Natural killer cell treated with Interleukin-12 subunit alpha and Interleukin-12 subunit beta and Interleukin-15 and Interleukin-18, amount 100 ng/mL, for 72 hours (primary cell): ENCODE data around the gene ANK3. TPM values are rescaled to one million over a fixed set of nuclear protein-coding genes. Genes with fewer than 3 reads are reported as not detected.

ENCODE experiments used
- ATAC-seq, 2 donors: fragments of 150-1000 bp; cut with Tn5 transposase in 1 of 2; sonication (Bioruptor Pico), chemical (Tn5 transposase) in 1 of 2; 2 replicates each; pipeline ENCODE4 v1.10.0; 2021
- DNase-seq: peaks from one replicate; pipeline ENCODE4 v3.0.0; 2022; ENCODE audit warnings: low spot score
- H3K27ac Mint-ChIP-seq, 2 donors: 1 replicate in 1 of 2; 2 replicates in 1 of 2; pipeline ENCODE4 v1.8.0; 2022; ENCODE audit warnings: mixed read lengths in 2 of 2, mild to moderate bottlenecking in 1 of 2, moderate library complexity in 1 of 2
- H3K27me3 Mint-ChIP-seq, 2 donors: 1 replicate in 1 of 2; 2 replicates in 1 of 2; pipeline ENCODE4 v1.8.0; 2022; ENCODE audit warnings: mixed read lengths in 2 of 2
- H3K36me3 Mint-ChIP-seq: one replicate; pipeline ENCODE4 v1.8.0; 2022; ENCODE audit warnings: mixed read lengths
- H3K4me1 Mint-ChIP-seq, 2 donors: 1 replicate in 1 of 2; 2 replicates in 1 of 2; pipeline ENCODE4 v1.8.0; 2022; ENCODE audit warnings: low read depth in 2 of 2, mixed read lengths in 2 of 2, mild to moderate bottlenecking in 1 of 2
- H3K4me3 Mint-ChIP-seq: one replicate; pipeline ENCODE4 v1.8.0; 2022; ENCODE audit warnings: mixed read lengths
- H3K9me3 Mint-ChIP-seq: 2 replicates; pipeline ENCODE4 v1.8.0; 2022; ENCODE audit warnings: mixed read lengths
- total RNA-seq, 2 donors: library from RNA; stranded (reverse); gene quantifications; one replicate each; pipeline ENCODE4 v1.2.3, GENCODE V29; 2022

The ANK3 gene
- total RNA-seq, 2 donors from 2014 or later: 22.0 to 92.7 TPM

- no peak for DNase-seq
- Mint-ChIP-seq H3K4me1 (no peaks in the 10 kb centered on the region), H3K27ac (no peak overlapping the region), H3K27me3 (peaks cover 0 to 2% of the 10 kb centered on the region in 2 donors), H3K4me3 (no peak overlapping the region), H3K9me3 (no peaks in the 10 kb centered on the region), H3K36me3 (no peaks in the 10 kb centered on the region)
- no peak for ATAC-seq
Observed at GRCh38 chr10:60422809-60423208, 33.1 kb upstream of the ANK3 start.

DNA sequence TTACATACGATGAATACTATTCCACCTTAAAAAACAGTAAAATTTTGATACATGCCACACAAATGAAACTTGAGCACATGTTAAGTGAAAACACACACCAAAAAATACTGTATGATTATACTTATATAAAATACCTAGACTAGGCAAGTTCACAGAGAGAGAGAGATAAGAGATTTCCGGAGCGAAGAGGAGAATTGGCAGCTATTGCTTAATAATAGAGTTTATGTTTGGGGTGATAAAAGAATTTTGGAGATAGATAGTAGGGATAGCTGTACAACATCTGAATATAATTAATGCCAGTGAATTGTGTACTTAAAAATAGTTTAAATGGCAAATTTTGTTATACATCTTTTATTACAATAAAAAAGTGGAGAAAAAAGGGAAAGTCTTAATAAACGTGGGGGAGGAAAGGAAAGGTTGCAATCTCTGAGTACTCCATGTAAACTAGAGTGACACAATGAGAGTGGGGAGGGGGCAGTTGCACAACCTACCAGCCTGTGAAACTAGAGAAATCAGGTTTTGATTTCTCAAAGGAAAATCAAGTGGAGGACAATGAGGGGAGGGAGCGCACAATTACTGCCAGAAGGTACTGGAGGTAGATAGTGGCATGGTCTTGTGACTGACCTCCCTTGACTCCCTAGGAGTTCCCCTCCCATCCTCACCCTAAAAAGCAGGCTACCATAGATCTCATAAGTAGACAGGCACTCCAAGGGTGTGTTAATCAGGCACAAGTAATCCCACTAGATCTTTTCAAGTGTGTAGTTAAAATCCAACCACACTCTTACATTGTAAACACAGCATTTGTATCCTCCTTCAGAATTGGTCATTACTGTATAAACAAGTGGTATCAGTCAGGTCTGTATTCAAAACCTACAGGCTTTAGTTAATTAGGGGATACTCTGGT, 31.6 kb upstream of the ANK3 start:
- Mint-ChIP-seq H3K27me3 (no peaks in the 10 kb centered on the region), H3K4me1 (no peaks in the 10 kb centered on the region), H3K27ac (no peak overlapping the region), H3K4me3 (no peak overlapping the region), H3K36me3 (no peaks in the 10 kb centered on the region), H3K9me3 (no peaks in the 10 kb centered on the region)
- DNase-seq (no peak), ATAC-seq (no peak)

GRCh38 chr10:60419249-60419648, 29.6 kb upstream of the ANK3 start:
- H3K4me3 Mint-ChIP-seq: no peak overlapping the region
- no peak overlapping the region for H3K27ac Mint-ChIP-seq
- no peaks in the 10 kb centered on the region for H3K9me3 Mint-ChIP-seq
- DNase-seq: no peak
- no peaks in the 10 kb centered on the region for H3K4me1 Mint-ChIP-seq
- no peaks in the 10 kb centered on the region for H3K36me3 Mint-ChIP-seq
- H3K27me3 Mint-ChIP-seq: no peaks in the 10 kb centered on the region
- ATAC-seq: no peak

DNA sequence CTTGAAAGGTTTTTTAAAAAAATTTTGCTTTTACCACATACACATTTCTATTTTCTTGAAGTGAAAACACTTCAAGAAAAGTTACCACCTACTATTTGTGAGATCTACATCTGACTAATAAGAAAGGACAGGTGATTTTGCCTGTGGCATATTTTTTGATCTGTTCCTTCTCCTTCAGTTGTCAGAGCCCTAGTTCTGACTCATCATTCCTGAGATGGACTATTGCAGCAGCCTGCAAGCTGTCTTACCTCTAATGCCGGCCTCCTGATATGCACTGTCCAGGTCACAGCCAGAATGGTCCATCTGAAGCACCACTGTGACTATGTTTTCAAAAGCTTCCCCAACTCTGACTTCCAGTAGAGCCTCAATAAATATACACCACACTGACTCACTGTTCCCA, 28.2 kb upstream of the ANK3 start:
- H3K4me3 Mint-ChIP-seq: no peak overlapping the region
- no peaks in the 10 kb centered on the region for H3K4me1 Mint-ChIP-seq
- ATAC-seq (no peak), DNase-seq (no peak)
- no peaks in the 10 kb centered on the region for H3K27me3 Mint-ChIP-seq
- H3K27ac Mint-ChIP-seq: no peak overlapping the region
- no peaks in the 10 kb centered on the region for H3K36me3 Mint-ChIP-seq
- no peaks in the 10 kb centered on the region for H3K9me3 Mint-ChIP-seq

DNA sequence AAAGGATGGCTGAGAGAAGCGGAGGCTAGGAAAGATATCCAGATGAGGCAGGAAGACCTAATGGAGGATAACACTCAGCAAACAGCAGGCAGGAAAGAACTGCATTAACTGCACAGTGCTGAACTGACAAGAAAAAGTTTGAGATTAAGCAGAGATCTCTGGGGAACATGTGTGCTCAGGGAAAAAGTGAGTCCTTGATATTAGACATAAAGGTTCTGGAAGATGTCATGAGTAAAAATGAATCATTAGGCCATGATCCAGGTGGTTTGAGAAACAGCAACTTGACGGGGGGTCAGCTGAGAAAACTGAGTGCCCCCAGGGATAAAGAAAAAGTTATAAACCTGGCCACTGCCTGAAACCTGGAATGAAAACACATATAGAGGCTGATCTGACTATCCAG, 27.3 kb upstream of the ANK3 start:
- H3K4me3 Mint-ChIP-seq: no peak overlapping the region
- no peaks in the 10 kb centered on the region for H3K9me3 Mint-ChIP-seq
- no peaks in the 10 kb centered on the region for H3K27me3 Mint-ChIP-seq
- H3K27ac Mint-ChIP-seq: no peak overlapping the region
- ATAC-seq: no peak
- H3K4me1 Mint-ChIP-seq: no peaks in the 10 kb centered on the region
- no peaks in the 10 kb centered on the region for H3K36me3 Mint-ChIP-seq
- no peak for DNase-seq

- H3K4me3 Mint-ChIP-seq: no peak overlapping the region
- H3K36me3 Mint-ChIP-seq: no peaks in the 10 kb centered on the region
- ATAC-seq (no peak), DNase-seq (no peak)
- H3K27me3 Mint-ChIP-seq: peaks cover 0 to 3% of the 10 kb centered on the region in 2 donors
- no peaks in the 10 kb centered on the region for H3K4me1 Mint-ChIP-seq
- H3K27ac Mint-ChIP-seq: no peak overlapping the region
- H3K9me3 Mint-ChIP-seq: no peaks in the 10 kb centered on the region
Observed at GRCh38 chr10:60414877-60415585, 25.4 kb upstream of the ANK3 start.

- DNase-seq: no peak
- no peak for ATAC-seq
- H3K9me3 Mint-ChIP-seq: no peaks in the 10 kb centered on the region
- H3K4me3 Mint-ChIP-seq: no peak overlapping the region
- H3K4me1 Mint-ChIP-seq: no peaks in the 10 kb centered on the region
- no peak overlapping the region for H3K27ac Mint-ChIP-seq
- no peaks in the 10 kb centered on the region for H3K36me3 Mint-ChIP-seq
- H3K27me3 Mint-ChIP-seq: peaks cover 0 to 3% of the 10 kb centered on the region in 2 donors
Observed at GRCh38 chr10:60414111-60414510, 24.4 kb upstream of the ANK3 start.

DNA sequence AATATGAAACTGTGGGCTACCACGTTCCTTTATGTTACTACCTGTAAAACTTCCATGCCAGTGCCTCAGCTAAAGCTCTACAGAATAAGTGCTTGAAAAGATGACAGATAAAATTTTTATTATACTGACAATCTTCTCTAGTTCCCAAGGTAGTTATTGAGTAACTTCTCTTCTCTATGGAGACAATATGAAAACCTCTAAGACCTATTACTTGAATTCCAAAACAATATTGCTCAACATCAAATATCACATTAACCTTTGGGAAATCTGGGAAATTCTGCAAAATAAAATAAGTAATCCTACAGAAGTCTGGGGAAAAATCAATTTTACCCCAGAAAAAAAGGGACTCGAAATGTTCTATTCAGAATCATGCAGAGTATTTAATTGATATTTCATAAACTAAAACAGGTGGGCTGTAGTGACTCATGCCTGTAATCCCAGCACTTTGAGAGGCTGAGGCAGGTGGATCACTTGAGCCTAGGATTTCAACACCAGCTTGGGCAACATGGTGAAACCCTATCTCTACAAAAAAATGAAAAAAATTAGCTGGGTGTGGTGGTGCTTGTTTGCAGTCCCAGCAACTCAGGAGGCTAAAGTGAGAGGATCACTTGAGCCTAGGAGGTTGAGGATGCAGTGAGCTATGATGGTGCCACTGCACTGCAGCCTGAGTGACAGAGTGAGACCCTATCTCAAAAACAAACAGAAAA, 23.8 kb upstream of the ANK3 start:
- no peak overlapping the region for H3K4me3 Mint-ChIP-seq
- no peak overlapping the region for H3K27ac Mint-ChIP-seq
- no peaks in the 10 kb centered on the region for H3K36me3 Mint-ChIP-seq
- DNase-seq (no peak), ATAC-seq (no peak)
- H3K4me1 Mint-ChIP-seq: no peaks in the 10 kb centered on the region
- H3K27me3 Mint-ChIP-seq: peaks cover 0 to 3% of the 10 kb centered on the region in 2 donors
- H3K9me3 Mint-ChIP-seq: no peaks in the 10 kb centered on the region

- H3K27ac Mint-ChIP-seq: no peak overlapping the region
- no peak overlapping the region for H3K4me3 Mint-ChIP-seq
Observed at GRCh38 chr10:60410970-60411369, 21.3 kb upstream of the ANK3 start.

DNA sequence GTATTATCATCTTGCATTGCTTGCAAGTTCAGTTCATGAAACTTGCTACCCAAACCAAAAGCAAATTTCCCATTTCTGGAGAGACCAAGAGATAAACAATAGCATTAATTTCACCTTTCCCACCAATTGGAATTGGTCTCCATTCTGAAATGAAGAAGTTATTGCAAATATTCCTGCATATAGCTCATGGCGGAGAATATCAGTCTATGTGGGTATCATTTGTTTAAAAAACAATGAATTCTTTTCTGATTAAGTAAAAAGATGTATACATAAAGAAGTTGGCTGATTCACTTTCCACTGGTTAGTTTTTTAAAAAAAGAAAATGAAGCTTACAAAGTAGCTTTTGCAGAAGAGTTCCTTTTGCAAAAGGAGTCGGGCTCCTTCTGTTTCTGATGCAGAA, 19.5 kb upstream of the ANK3 start:
- Mint-ChIP-seq H3K36me3 (no peaks in the 10 kb centered on the region), H3K4me3 (no peak overlapping the region), H3K27me3 (peaks cover 0 to 3% of the 10 kb centered on the region in 2 donors), H3K9me3 (no peaks in the 10 kb centered on the region), H3K4me1 (no peaks in the 10 kb centered on the region), H3K27ac (no peak overlapping the region)
- ATAC-seq (no peak), DNase-seq (no peak)

More at GRCh38 chr10:60410970-60411369, 21.3 kb upstream of the ANK3 start:
- H3K36me3 Mint-ChIP-seq: no peaks in the 10 kb centered on the region
- DNase-seq (no peak), ATAC-seq (no peak)
- peaks cover 0 to 3% of the 10 kb centered on the region in 2 donors for H3K27me3 Mint-ChIP-seq
- no peaks in the 10 kb centered on the region for H3K4me1 Mint-ChIP-seq
- H3K9me3 Mint-ChIP-seq: no peaks in the 10 kb centered on the region

DNA sequence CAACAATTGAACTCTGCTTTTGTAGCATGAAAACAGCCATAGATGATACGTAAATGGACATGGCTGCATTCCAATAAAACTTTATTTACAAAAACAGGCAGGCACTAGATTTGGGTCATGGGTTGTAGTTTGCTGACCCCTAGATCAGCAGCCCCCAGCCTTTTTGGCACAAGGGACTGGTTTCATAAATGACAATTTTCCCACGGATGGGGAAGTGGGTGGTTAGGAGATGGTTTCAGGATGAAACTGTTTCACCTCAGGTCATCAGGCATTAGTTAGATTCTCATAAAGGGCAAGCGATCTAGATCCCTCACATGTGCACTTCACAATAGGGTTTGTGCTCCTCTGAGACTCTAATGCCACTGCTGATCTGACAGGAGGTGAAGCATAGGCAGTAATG, 16.5 kb upstream of the ANK3 start:
- Mint-ChIP-seq H3K36me3 (no peaks in the 10 kb centered on the region), H3K4me1 (no peaks in the 10 kb centered on the region), H3K4me3 (no peak overlapping the region), H3K27me3 (peaks cover 0 to 3% of the 10 kb centered on the region in 2 donors), H3K9me3 (no peaks in the 10 kb centered on the region), H3K27ac (no peak overlapping the region)
- no peak for DNase-seq
- ATAC-seq: no peak

- Mint-ChIP-seq H3K9me3 (no peaks in the 10 kb centered on the region), H3K27ac (no peak overlapping the region), H3K4me1 (no peaks in the 10 kb centered on the region), H3K27me3 (peaks cover 0 to under 1% of the 10 kb centered on the region in 2 donors), H3K4me3 (no peak overlapping the region), H3K36me3 (no peaks in the 10 kb centered on the region)
- DNase-seq: no peak
- ATAC-seq: no peak
Observed at GRCh38 chr10:60405172-60405571, 15.5 kb upstream of the ANK3 start.

GRCh38 chr10:60403168-60403873, 13.6 kb upstream of the ANK3 start:
- no peaks in the 10 kb centered on the region for H3K9me3 Mint-ChIP-seq
- no peak for DNase-seq
- no peak overlapping the region for H3K27ac Mint-ChIP-seq
- no peak for ATAC-seq
- H3K4me1 Mint-ChIP-seq: no peaks in the 10 kb centered on the region
- H3K36me3 Mint-ChIP-seq: no peaks in the 10 kb centered on the region
- H3K4me3 Mint-ChIP-seq: no peak overlapping the region
- no peaks in the 10 kb centered on the region for H3K27me3 Mint-ChIP-seq
